Loucy (cell line): ENCODE results near the gene CYB5B.

ENCODE experiments used
- H2AFZ ChIP-seq: fragments of 200-600 bp; sonication (generic); 2 replicates; pipeline ENCODE4 v1.6.0; 2016; ENCODE audit warnings: antibody characterized with exemption, mild to moderate bottlenecking, low read length, moderate library complexity
- H3F3A ChIP-seq: fragments of 200-600 bp; 2 replicates; pipeline ENCODE4 v1.6.0; 2016; ENCODE audit warnings: antibody characterized with exemption, low read depth, mild to moderate bottlenecking
- H3K27me3 ChIP-seq: fragments of 200-600 bp; sonication (generic); 2 replicates; pipeline ENCODE4 v1.6.1; 2014; ENCODE audit warnings: low read length, mild to moderate bottlenecking; ENCODE audit not compliant: insufficient read depth, poor library complexity, severe bottlenecking
- H3K36me3 ChIP-seq: fragments of 200-600 bp; sonication (generic); 2 replicates; pipeline ENCODE4 v1.6.1; 2016; ENCODE audit warnings: low read length; ENCODE audit not compliant: insufficient read depth
- H3K4me1 ChIP-seq: fragments of 200-600 bp; sonication (generic); 2 replicates; pipeline ENCODE4 v1.5.1; 2014; ENCODE audit warnings: low read length, mild to moderate bottlenecking; ENCODE audit not compliant: insufficient read depth, poor library complexity, severe bottlenecking
- H3K4me2 ChIP-seq: fragments of 200-600 bp; sonication (generic); 2 replicates; pipeline ENCODE4 v1.6.0; 2014; ENCODE audit warnings: antibody characterized with exemption, low read length, low read depth, mild to moderate bottlenecking; ENCODE audit not compliant: poor library complexity, severe bottlenecking
- H3K4me3 ChIP-seq: fragments of 200-600 bp; sonication (generic); 2 replicates; pipeline ENCODE4 v1.5.1; 2014; ENCODE audit warnings: low read length, mild to moderate bottlenecking, mixed read lengths; ENCODE audit not compliant: poor library complexity, severe bottlenecking
- H3K79me2 ChIP-seq: fragments of 200-600 bp; sonication (generic); 2 replicates; pipeline ENCODE4 v1.6.1; 2014; ENCODE audit warnings: low read length; ENCODE audit not compliant: insufficient read depth
- H3K9ac ChIP-seq: fragments of 200-600 bp; sonication (generic); 2 replicates; pipeline ENCODE4 v1.6.0; 2014; ENCODE audit warnings: mild to moderate bottlenecking, low read depth, low read length, moderate library complexity; ENCODE audit not compliant: poor library complexity, severe bottlenecking
- H3K9me2 ChIP-seq: fragments of 200-600 bp; sonication (generic); replicated peaks from 2 replicates; pipeline ENCODE4 v1.6.1; 2016; ENCODE audit warnings: low read depth, low read length, mixed read lengths
- H3K9me3 ChIP-seq: fragments of 200-600 bp; sonication (generic); 2 replicates; pipeline ENCODE4 v1.6.1; 2014; ENCODE audit warnings: mild to moderate bottlenecking, antibody characterized with exemption, low read length, low read depth; ENCODE audit not compliant: insufficient read depth
- H4K20me1 ChIP-seq: fragments of 200-600 bp; sonication (generic); 2 replicates; pipeline ENCODE4 v1.6.0; 2014; ENCODE audit warnings: antibody characterized with exemption, low read length, mild to moderate bottlenecking; ENCODE audit not compliant: insufficient read depth, poor library complexity, severe bottlenecking
- EZH2phosphoT487 ChIP-seq: fragments of 200-600 bp; IDR thresholded peaks from 2 replicates; pipeline ENCODE4 v1.6.1; 2018; ENCODE audit warnings: antibody characterized with exemption, mild to moderate bottlenecking, moderate library complexity, borderline replicate concordance
- TF ChIP-seq, protein P1 (sequence below): fragments of 200-600 bp; sonication (generic); conservative IDR thresholded peaks from 2 replicates; pipeline ENCODE4 v1.5.1; 2014; ENCODE audit warnings: mild to moderate bottlenecking, antibody characterized with exemption, low read length

CYB5B gene

DNA sequence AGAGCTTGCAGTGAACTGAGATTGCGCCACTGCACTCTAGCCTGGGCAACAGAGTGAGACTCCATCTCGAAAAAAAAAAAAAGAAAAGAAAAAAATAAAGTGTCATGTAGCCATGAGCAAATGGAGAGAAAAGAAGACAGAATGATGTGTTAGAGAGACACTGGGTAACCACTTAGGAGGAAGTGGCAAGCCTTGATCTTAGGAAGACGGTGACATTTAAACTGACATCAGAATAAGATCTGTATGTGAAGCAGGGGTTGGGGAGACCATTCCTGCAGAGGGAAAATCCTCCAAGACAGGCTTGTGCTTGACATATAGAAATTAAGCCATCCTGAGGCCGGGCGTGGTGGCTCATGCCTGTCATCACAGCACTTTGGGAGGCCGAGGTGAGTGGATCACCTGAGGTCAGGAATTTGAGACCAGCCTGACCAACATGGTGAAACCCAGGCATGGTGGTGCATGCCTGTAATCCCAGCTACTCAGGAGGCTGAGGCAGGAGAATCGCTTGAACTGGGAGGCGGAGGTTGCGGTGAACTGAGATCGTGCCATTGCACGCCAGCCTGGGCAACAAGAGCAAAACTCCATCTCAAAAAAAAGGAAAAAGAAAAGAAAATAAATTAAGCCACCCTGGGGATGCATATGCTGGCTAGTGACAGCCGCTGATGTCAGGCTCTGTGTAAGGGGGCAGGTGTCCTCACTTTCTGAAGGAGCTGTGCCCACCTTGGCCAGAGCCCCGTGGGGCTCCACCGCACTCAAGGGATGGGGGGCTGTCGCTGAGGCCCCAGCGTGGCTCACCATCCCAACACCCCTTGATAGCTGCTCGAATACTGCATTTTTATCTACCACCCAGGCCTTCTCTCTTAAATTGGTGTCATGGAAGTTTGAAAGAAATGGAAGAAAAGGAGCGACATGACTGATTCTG is 13.1 kb upstream of the CYB5B start:
- Histone ChIP-seq H3K4me2 (no peak overlapping the region), H3F3A (no peaks in the 10 kb centered on the region), H3K79me2 (no peaks in the 10 kb centered on the region), H3K36me3 (no peaks in the 10 kb centered on the region), H3K4me1 (no peaks in the 10 kb centered on the region), H3K27me3 (no peaks in the 10 kb centered on the region), H3K9ac (no peak overlapping the region), H3K9me3 (no peaks in the 10 kb centered on the region), H3K4me3 (no peak overlapping the region), H3K9me2 (no peaks in the 10 kb centered on the region), H2AFZ (no peak overlapping the region), H4K20me1 (no peaks in the 10 kb centered on the region)
- TF ChIP-seq EZH2phosphoT487, result no peak
- TF ChIP-seq, protein P1, sequence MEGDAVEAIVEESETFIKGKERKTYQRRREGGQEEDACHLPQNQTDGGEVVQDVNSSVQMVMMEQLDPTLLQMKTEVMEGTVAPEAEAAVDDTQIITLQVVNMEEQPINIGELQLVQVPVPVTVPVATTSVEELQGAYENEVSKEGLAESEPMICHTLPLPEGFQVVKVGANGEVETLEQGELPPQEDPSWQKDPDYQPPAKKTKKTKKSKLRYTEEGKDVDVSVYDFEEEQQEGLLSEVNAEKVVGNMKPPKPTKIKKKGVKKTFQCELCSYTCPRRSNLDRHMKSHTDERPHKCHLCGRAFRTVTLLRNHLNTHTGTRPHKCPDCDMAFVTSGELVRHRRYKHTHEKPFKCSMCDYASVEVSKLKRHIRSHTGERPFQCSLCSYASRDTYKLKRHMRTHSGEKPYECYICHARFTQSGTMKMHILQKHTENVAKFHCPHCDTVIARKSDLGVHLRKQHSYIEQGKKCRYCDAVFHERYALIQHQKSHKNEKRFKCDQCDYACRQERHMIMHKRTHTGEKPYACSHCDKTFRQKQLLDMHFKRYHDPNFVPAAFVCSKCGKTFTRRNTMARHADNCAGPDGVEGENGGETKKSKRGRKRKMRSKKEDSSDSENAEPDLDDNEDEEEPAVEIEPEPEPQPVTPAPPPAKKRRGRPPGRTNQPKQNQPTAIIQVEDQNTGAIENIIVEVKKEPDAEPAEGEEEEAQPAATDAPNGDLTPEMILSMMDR, result no peak

GRCh38 chr16:69412287-69412686 is 12.1 kb upstream of the CYB5B start:
- Histone ChIP-seq H3K9me2 (no peaks in the 10 kb centered on the region), H3K27me3 (no peaks in the 10 kb centered on the region), H3F3A (no peaks in the 10 kb centered on the region), H3K79me2 (no peaks in the 10 kb centered on the region), H2AFZ (no peak overlapping the region), H3K4me1 (no peaks in the 10 kb centered on the region), H3K4me2 (no peak overlapping the region), H4K20me1 (no peaks in the 10 kb centered on the region), H3K9me3 (no peaks in the 10 kb centered on the region), H3K36me3 (no peaks in the 10 kb centered on the region), H3K4me3 (no peak overlapping the region), H3K9ac (no peak overlapping the region)
- TF ChIP-seq EZH2phosphoT487, result no peak
- TF ChIP-seq, protein P1, result no peak

DNA sequence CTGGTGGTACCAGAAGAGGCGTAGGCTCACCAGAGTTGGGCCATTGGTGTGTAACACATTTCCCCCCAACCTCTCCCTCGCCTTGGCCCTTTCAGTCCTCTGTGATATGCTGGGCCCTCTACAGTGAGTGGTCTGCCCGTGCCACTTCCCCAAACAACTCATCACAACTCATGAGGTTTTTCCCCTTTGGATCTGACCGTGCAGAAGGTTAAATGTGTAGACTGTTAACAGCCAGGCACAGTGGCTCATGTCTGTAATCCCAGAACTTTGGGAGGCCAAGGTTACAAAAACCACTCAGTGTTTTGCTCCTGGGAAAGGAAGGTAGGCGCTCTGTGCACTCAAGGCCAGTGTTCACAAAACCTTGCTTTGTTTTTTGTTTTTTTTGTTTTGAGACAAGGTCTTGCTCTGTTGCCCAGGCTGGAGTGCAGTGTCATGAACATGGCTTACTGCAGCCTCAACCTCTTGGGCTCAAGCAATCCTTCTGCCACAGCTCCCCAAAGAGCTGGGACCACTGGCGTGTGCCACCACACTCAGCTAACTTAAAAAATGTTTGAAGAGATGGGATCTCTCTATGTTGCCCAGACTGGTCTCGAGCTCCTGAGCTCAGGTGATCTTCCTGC is 11.3 kb upstream of the CYB5B start:
- no peak for TF ChIP-seq EZH2phosphoT487
- TF ChIP-seq, protein P1, result no peak
- no peaks in the 10 kb centered on the region for H3K9me3 ChIP-seq
- H3K4me3 ChIP-seq, result no peak overlapping the region
- H3K4me2 ChIP-seq, result no peak overlapping the region
- H3K27me3 ChIP-seq, result no peaks in the 10 kb centered on the region
- no peaks in the 10 kb centered on the region for H3K79me2 ChIP-seq
- peak overlapping the region; percentile 76; the same call in 1 of the 2 replicates for H2AFZ ChIP-seq
- H3K9me2 ChIP-seq, result no peaks in the 10 kb centered on the region
- H4K20me1 ChIP-seq, result no peaks in the 10 kb centered on the region
- no peaks in the 10 kb centered on the region for H3F3A ChIP-seq
- H3K9ac ChIP-seq, result no peak overlapping the region
- H3K36me3 ChIP-seq, result no peaks in the 10 kb centered on the region
- no peaks in the 10 kb centered on the region for H3K4me1 ChIP-seq
